A549 (cell line): ENCODE measurements around the gene MBNL1. TPM values are rescaled to one million over a fixed set of nuclear protein-coding genes. Genes with fewer than 3 reads are reported as not detected.

ENCODE experiments used
- ATAC-seq, 2 experiments: fragments of 200-7000 bp in 1 of 2; fragments of >200 bp in 1 of 2; cut with Nextera tagmentation in 1 of 2; cut with Tn5 transposase in 1 of 2; 3 replicates each; pipeline versions ENCODE4 v1.8.0 to v1.9.1; 2018 to 2020; ENCODE audit warnings: mild to moderate bottlenecking in 1 of 2, moderate library complexity in 1 of 2
- CTCF ChIA-PET: fragments of 300-600 bp; sonication (Branson Sonifier 250); formaldehyde crosslinking; extraction: SDS; loops from one replicate; lab custom pipeline; 2021; ENCODE audit warnings: antibody characterized with exemption, inconsistent platforms; lab: Yijun Ruan, JAX
- POLR2A ChIA-PET: fragments of 350-600 bp; formaldehyde crosslinking; extraction: SDS; loops from one replicate; lab custom pipeline; 2021; ENCODE audit warnings: antibody characterized with exemption, inconsistent platforms; lab: Yijun Ruan, JAX
- DNase-seq, 2 experiments: peaks; one replicate each; pipeline versions ENCODE4 v3.0.0 to v3.0.0-alpha.2; 2011 to 2016; ENCODE audit warnings: low read depth in 1 of 2, low spot score in 1 of 2
- FAIRE-seq: peaks from 2 replicates; lab custom pipeline; 2011; peaks lifted over from hg19 to GRCh38; lab: Jason Lieb, UNC
- H3K27ac ChIP-seq, 2 experiments: fragments of >200 bp; sonication (Bioruptor Twin); formaldehyde crosslinking; 3 replicates each; pipeline ENCODE4 v1.5.1; 2016 to 2017
- H3K4me1 ChIP-seq: fragments of >200 bp; sonication (Bioruptor Twin); formaldehyde crosslinking; 3 replicates; pipeline ENCODE4 v1.6.1; 2016
- H3K4me2 ChIP-seq: fragments of >200 bp; sonication (Bioruptor Twin); formaldehyde crosslinking; 3 replicates; pipeline ENCODE4 v1.6.1; 2016
- H3K4me3 ChIP-seq: fragments of >200 bp; sonication (Bioruptor Twin); formaldehyde crosslinking; 3 replicates; pipeline ENCODE4 v1.5.1; 2016
- H3K9me3 ChIP-seq: fragments of >200 bp; sonication (Bioruptor Twin); formaldehyde crosslinking; 3 replicates; pipeline ENCODE4 v1.6.1; 2016
- BCL3 ChIP-seq: fragments of >200 bp; sonication (Bioruptor Twin); formaldehyde crosslinking; IDR thresholded peaks from 3 replicates; pipeline ENCODE4 v1.6.1; 2016
- CBX8 ChIP-seq: fragments of 200-600 bp; sonication (generic); IDR thresholded peaks from 2 replicates; pipeline ENCODE4 v1.6.1; 2016
- CEBPB ChIP-seq, 2 experiments: fragments of >200 bp in 1 of 2; sonication (Bioruptor Twin) in 1 of 2; formaldehyde crosslinking in 1 of 2; IDR thresholded peaks; 2 replicates each; pipeline ENCODE4 v1.6.1; 2012 to 2016
- CTCF ChIP-seq: fragments of >200 bp; sonication (Bioruptor Twin); formaldehyde crosslinking; IDR thresholded peaks from 3 replicates; pipeline ENCODE4 v1.5.1; 2016
- EHMT2 ChIP-seq: fragments of 200-600 bp; sonication (generic); IDR thresholded peaks from 2 replicates; pipeline ENCODE4 v1.6.1; 2016; ENCODE audit warnings: antibody characterized with exemption, low read depth, mild to moderate bottlenecking, moderate library complexity
- ELK1 ChIP-seq: fragments of 150-350 bp; IDR thresholded peaks from 2 replicates; pipeline ENCODE4 v1.6.1; 2014; ENCODE audit warnings: low read depth, mild to moderate bottlenecking, low read length
- FOSL2 ChIP-seq, 2 experiments: fragments of 450-650 bp in 1 of 2; fragments of >200 bp in 1 of 2; sonication (Bioruptor Twin) in 1 of 2; formaldehyde crosslinking; IDR thresholded peaks; 2 replicates each; pipeline versions ENCODE4 v1.5.0 to v1.6.1; 2016 to 2020; ENCODE audit warnings: mild to moderate bottlenecking in 1 of 2, moderate library complexity in 1 of 2
- GATA3 ChIP-seq: IDR thresholded peaks from 2 replicates; pipeline ENCODE4 v1.6.1; 2012; ENCODE audit warnings: borderline replicate concordance
- HDAC2 ChIP-seq: fragments of 200-600 bp; sonication (generic); IDR thresholded peaks from 2 replicates; pipeline ENCODE4 v1.6.1; 2016
- JUNB ChIP-seq: fragments of >200 bp; sonication (Bioruptor Twin); formaldehyde crosslinking; IDR thresholded peaks from 2 replicates; pipeline ENCODE4 v1.6.1; 2016
- MAFK ChIP-seq: fragments of 450-650 bp; IDR thresholded peaks from 2 replicates; pipeline ENCODE4 v1.6.1; 2014; ENCODE audit not compliant: partially characterized antibody
- NPAS2 ChIP-seq: fragments of 250-450 bp; sonication (Bioruptor Pico); IDR thresholded peaks from 2 replicates; pipeline ENCODE4 v1.8.0; 2022; ENCODE audit warnings: mild to moderate bottlenecking, moderate library complexity, borderline replicate concordance
- PBX3 ChIP-seq: IDR thresholded peaks from 2 replicates; pipeline ENCODE4 v1.6.1; 2012
- RARB ChIP-seq: fragments of 250-450 bp; sonication (Bioruptor Pico); IDR thresholded peaks from 2 replicates; pipeline ENCODE4 v1.8.0; 2021; ENCODE audit warnings: mild to moderate bottlenecking, moderate library complexity
- RCOR1 ChIP-seq: fragments of 150-350 bp; IDR thresholded peaks from 2 replicates; pipeline ENCODE4 v1.6.1; 2014; ENCODE audit warnings: antibody characterized with exemption, low read length, low read depth
- SMC3 ChIP-seq: fragments of >200 bp; sonication (Bioruptor Twin); formaldehyde crosslinking; IDR thresholded peaks from 3 replicates; pipeline ENCODE4 v1.6.1; 2018; ENCODE audit warnings: inconsistent platforms
- SREBF2 ChIP-seq: fragments of 450-650 bp; IDR thresholded peaks from 2 replicates; pipeline ENCODE4 v1.6.1; 2014; ENCODE audit warnings: mild to moderate bottlenecking, moderate library complexity
- TFCP2L1 ChIP-seq: fragments of 250-450 bp; sonication (Bioruptor Pico); IDR thresholded peaks from 2 replicates; pipeline ENCODE4 v1.5.0; 2021; ENCODE audit warnings: mild to moderate bottlenecking
- TP53 ChIP-seq: fragments of 250-450 bp; sonication (Bioruptor Pico); IDR thresholded peaks from 2 replicates; pipeline ENCODE4 v1.5.0; 2021; ENCODE audit warnings: mild to moderate bottlenecking, moderate library complexity
- WGBS: methylation state at CpG from one replicate; pipeline ENCODE4 v1.1.6; 2017; ENCODE audit errors: missing lambda C conversion rate; 5-methylcytosine and 5-hydroxymethylcytosine counted together
- polyA plus RNA-seq, 4 experiments: library from polyadenylated mRNA; depleted of rRNA in 3 of 4; stranded (reverse); fragments of >200 nt; fragmentation: RNase III in 1 of 4; extraction: RNeasy Plus Mini Kit Qiagen cat#74134 plus additional on column Dnase treatment in 1 of 4; gene quantifications; 2 replicates in 3 of 4; 3 replicates in 1 of 4; pipeline ENCODE4 v1.2.3, GENCODE V29; 2011 to 2017

The MBNL1 gene
- polyA plus RNA-seq, 2 of the 4 experiments (the other 2 are of a cell fraction) = 60.5 to 92.5 TPM

- Histone ChIP-seq H3K9me3 (no peaks in the 10 kb centered on the region), H3K4me3 (peak overlapping the region; percentile 65; the same call in 2 of the 3 replicates), H3K4me1 (peaks cover 59% of the 10 kb centered on the region), H3K4me2 (peak overlapping the region; percentile 69), H3K27ac (peak overlapping the region; percentile 3 to 98; a peak in 2 of 6 replicates)
- FAIRE-seq (no peak), ATAC-seq (no peak), DNase-seq (no peak)
- no peak for TF ChIP-seq HDAC2
- TF ChIP-seq NPAS2 (CRISPR knock-in tag) = no peak
- TF ChIP-seq CBX8 = no peak
- no peak for TF ChIP-seq GATA3
- TF ChIP-seq TFCP2L1 (CRISPR knock-in tag) = no peak
- TF ChIP-seq PBX3 = no peak
- TF ChIP-seq RCOR1 = no peak
- no peak for TF ChIP-seq CEBPB (IDR thresholded peaks at IDR 0.05)
- TF ChIP-seq SMC3 = no peak
- no peak for TF ChIP-seq SREBF2
- WGBS = 55% methylated on average over 5 of the region's 5 CpGs
- ChIA-PET POLR2A (no interaction called here), CTCF (interaction anchor here (1.5 kb wide), 1 partner anchor 9 kb away, joined by 4 read pairs; no protein-coding TSS in a partner anchor)
These were observed 2.9 kb downstream of the MBNL1 start for GRCh38 chr3:152271501-152272236.

GRCh38 chr3:152272771-152273242, 4.1 kb downstream of the MBNL1 start:
- Histone ChIP-seq H3K9me3 (no peaks in the 10 kb centered on the region), H3K4me2 (peak overlapping the region; percentile 69), H3K4me3 (no peak overlapping the region), H3K4me1 (peaks cover 59% of the 10 kb centered on the region), H3K27ac (peak overlapping the region; percentile 1 to 16; a peak in 2 of 6 replicates)
- ChIA-PET POLR2A (interaction anchor here (1.1 kb wide), 1 partner anchor 113 kb away, joined by 5 read pairs; no protein-coding TSS in a partner anchor), CTCF (interaction anchor here (1.5 kb wide), 1 partner anchor 8 kb away, joined by 4 read pairs; no protein-coding TSS in a partner anchor)
- no peak for ATAC-seq
- FAIRE-seq = no peak
- WGBS = 25% methylated on average over 3 of the region's 3 CpGs
- DNase-seq = no peak
- TF ChIP-seq EHMT2 = 0 out of 2 replicates have a peak, but pooled peaks have one; percentile 41
- no peak for TF ChIP-seq JUNB
- no peak for TF ChIP-seq BCL3
- peak; percentile 31; the same call in 1 of the 2 replicates for TF ChIP-seq RARB (CRISPR knock-in tag)
- no peak for TF ChIP-seq HDAC2
- TF ChIP-seq MAFK = peak; percentile 45
- no peak for TF ChIP-seq FOSL2 (IDR thresholded peaks at IDR 0.05)
- peak; percentile 46; the same call in 1 of the 2 replicates for TF ChIP-seq FOSL2 (CRISPR knock-in tag; IDR thresholded peaks at IDR 0.05)
- TF ChIP-seq CTCF = no peak

- DNase-seq (no peak), FAIRE-seq (no peak), ATAC-seq (peak in 1 of 2 experiments; percentile 49; a peak in 2 of 6 replicates)
- H3K9me3 ChIP-seq = no peaks in the 10 kb centered on the region
- TF ChIP-seq CTCF (no peak), ELK1 (no peak), TP53 (CRISPR knock-in tag) (no peak)
- peak overlapping the region; percentile 29 for H3K4me2 ChIP-seq
- peaks cover 86% of the 10 kb centered on the region for H3K4me1 ChIP-seq
- no peak overlapping the region for H3K4me3 ChIP-seq
- no peak overlapping the region for H3K27ac ChIP-seq
- 97% methylated on average over 1 of the region's 1 CpG for WGBS
- CTCF ChIA-PET = interaction anchor here (1.4 kb wide), 1 partner anchor 169 kb away, joined by 4 read pairs; no protein-coding TSS in a partner anchor
- POLR2A ChIA-PET = interaction anchor here (0.7 kb wide), 1 partner anchor 8 kb away, joined by 3 read pairs; the partner anchor contains the start of gene MBNL1
These were observed 8.0 kb downstream of the MBNL1 start for GRCh38 chr3:152276681-152277080.
